PC-3 (cell line): ENCODE results near the gene IGSF3.
"Not testable (repeated sequence)": the region's sequence is repeated elsewhere in the genome, so short reads cannot be mapped to it uniquely, and the experiment has no call there.

Source experiments
- EZH2phosphoT487 ChIP-seq: fragments of 300-600 bp; sonication (generic); IDR thresholded peaks from 2 replicates; pipeline ENCODE4 v1.6.1; 2018; ENCODE audit warnings: mild to moderate bottlenecking, antibody characterized with exemption, low read length, borderline replicate concordance
- TF ChIP-seq, protein P1 (sequence below): fragments of 300-600 bp; sonication (generic); conservative IDR thresholded peaks from 2 replicates; pipeline ENCODE4 v1.5.1; 2017; ENCODE audit warnings: antibody characterized with exemption, low read depth, mild to moderate bottlenecking, low read length

GRCh38 chr1:116627357-116627756 lies 40.2 kb downstream of the IGSF3 start:
- TF ChIP-seq, protein P1, sequence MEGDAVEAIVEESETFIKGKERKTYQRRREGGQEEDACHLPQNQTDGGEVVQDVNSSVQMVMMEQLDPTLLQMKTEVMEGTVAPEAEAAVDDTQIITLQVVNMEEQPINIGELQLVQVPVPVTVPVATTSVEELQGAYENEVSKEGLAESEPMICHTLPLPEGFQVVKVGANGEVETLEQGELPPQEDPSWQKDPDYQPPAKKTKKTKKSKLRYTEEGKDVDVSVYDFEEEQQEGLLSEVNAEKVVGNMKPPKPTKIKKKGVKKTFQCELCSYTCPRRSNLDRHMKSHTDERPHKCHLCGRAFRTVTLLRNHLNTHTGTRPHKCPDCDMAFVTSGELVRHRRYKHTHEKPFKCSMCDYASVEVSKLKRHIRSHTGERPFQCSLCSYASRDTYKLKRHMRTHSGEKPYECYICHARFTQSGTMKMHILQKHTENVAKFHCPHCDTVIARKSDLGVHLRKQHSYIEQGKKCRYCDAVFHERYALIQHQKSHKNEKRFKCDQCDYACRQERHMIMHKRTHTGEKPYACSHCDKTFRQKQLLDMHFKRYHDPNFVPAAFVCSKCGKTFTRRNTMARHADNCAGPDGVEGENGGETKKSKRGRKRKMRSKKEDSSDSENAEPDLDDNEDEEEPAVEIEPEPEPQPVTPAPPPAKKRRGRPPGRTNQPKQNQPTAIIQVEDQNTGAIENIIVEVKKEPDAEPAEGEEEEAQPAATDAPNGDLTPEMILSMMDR = not testable (repeated sequence)
- TF ChIP-seq EZH2phosphoT487 = not testable (repeated sequence)
